NCI-H460 (cell line): Measurements from ENCODE around the gene GDNF. TPM values are rescaled to one million over a fixed set of nuclear protein-coding genes. Genes with fewer than 3 reads are reported as not detected.
"Not testable (repeated sequence)": the region's sequence is repeated elsewhere in the genome, so short reads cannot be mapped to it uniquely, and the experiment has no call there.

Experiments
- DNase-seq: peaks from one replicate; pipeline ENCODE4 v3.0.0-alpha.2; 2016; ENCODE audit warnings: low read depth; ENCODE audit errors: extremely low read depth
- total RNA-seq: library from RNA; depleted of rRNA; stranded (reverse); fragments of >200 nt; shearing (Covaris generic); gene quantifications from 2 replicates; pipeline ENCODE4 v1.2.3, GENCODE V29; 2014

GDNF gene
- total RNA-seq, 1 experiment from 2014 or later: not detected

DNA sequence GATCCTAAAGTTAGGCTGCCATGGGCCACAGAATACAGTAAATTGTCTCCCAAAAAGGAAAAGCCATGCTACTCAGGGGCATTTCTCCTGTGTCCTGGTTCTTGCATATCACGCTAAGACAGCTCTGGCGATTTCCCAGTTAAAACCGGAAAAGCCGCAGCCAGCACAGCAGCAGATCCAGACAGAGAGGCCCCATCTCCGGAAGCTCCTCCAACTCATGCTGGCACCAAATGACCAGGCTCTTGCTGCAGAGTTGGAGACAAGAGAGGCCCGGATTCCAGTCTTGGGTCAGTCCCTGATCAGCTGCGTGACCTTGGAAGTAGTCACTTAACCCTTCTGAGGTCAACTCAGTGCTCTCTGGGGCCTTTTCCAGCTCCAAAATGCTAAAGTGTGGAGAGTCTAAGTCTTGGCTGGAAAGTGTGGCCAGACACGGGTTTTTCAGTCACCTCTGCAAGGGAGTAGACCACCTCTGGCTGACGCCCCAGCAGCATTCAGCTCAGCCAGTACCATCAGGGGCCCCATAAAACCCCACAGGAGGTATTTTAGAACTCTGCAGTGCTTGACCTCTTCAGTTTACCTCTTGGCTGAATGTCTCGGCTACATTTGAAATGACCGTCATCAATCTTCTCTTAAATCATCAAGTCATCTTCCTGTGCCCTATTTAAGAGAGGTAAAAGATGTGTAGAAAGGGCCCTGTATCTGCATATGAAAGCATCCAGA is 16.2 kb downstream of the GDNF start:
- no peak for DNase-seq

DNA sequence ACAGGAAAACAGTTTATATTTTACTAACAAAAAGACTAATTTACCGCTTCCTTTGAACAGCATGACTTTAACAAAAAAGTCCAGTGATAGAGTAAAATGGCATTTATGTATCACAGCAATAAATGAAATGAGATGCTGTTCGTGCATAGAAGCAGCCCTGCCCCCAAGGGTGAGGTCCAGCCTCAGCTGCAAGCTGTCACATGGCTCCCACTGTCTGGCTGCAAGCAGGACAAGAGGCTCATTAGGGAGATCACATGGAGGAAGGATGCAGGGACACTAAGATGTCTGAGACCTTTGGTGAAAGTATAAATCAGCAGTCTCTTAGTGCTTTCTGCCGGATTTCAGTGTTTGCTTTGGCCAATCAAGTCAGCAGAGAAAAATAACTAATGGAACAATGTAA is 23.0 kb downstream of the GDNF start:
- DNase-seq: no peak

- no peak for DNase-seq
Observed at GRCh38 chr5:37816331-37816730, 23.5 kb downstream of the GDNF start.

DNA sequence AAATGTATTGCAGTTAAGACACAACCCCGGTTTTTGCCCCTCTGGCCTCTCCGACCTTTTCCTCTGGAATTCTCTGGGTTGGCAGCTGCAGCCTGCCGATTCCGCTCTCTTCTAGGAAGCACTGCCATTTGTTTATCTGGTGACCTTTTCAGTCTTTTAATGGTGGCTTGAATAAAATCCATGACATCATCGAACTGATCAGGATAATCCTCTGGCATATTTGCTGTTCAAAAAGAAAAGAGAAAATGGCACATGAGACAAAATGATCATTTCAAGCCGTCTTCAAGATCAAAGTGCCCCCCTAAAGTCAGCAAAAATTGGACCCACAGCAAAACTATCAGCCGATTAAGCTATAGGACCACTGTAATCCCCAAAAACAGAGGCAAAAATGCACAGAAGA is 23.9 kb downstream of the GDNF start:
- no peak for DNase-seq

GRCh38 chr5:37814699-37815098 is 25.1 kb downstream of the GDNF start:
- no peak for DNase-seq

DNA sequence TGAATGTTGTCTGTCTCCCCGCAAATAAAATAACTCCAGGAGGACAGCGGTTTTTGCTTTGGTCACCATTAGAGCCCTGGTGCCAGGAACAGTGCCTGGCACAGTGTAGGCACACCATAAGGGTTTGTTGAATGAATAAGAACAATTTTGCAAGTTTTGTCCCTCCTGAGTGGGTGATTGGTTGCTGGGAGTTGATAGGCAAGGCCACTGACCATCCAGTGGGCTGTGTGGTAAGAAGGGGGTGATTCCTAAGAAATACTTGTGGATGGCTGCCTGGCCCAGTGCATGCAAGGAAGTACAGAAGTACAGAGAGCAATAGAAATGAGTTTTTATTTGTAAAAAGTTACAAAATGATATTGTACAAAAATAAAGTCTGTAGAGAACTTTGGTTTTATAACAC is 27.5 kb downstream of the GDNF start:
- DNase-seq: no peak

- no peak for DNase-seq
Observed at GRCh38 chr5:37811866-37812265, 28.0 kb downstream of the GDNF start.

- no peak for DNase-seq
Observed at GRCh38 chr5:37810311-37810710, 29.5 kb downstream of the GDNF start.

GRCh38 chr5:37808945-37809344 is 30.9 kb downstream of the GDNF start:
- DNase-seq: no peak

- no peak for DNase-seq
Observed at GRCh38 chr5:37807621-37808301, 32.1 kb downstream of the GDNF start.

DNA sequence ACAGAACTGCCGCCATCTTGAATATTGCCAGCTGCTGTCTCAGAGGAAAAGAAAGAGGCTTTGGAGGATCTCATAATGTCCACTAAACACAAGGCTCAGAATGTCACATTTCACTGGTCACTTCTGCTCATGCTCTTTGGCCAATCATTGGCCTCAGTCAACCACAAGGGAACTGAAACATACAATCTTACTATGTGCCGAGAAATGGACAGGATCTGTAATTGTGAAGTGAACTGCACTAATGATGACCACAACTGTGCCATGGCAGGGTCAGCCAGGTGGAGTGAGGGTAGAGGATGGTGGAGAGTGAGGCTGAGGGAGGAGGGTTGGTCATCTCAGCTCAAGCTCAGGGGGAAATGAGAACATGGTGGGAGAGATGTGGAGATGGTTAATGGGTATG is 32.8 kb downstream of the GDNF start:
- DNase-seq: no peak

- no peak for DNase-seq
Observed at GRCh38 chr5:37806476-37806875, 33.4 kb downstream of the GDNF start.

GRCh38 chr5:37806016-37806415 is 33.8 kb downstream of the GDNF start:
- no peak for DNase-seq

DNA sequence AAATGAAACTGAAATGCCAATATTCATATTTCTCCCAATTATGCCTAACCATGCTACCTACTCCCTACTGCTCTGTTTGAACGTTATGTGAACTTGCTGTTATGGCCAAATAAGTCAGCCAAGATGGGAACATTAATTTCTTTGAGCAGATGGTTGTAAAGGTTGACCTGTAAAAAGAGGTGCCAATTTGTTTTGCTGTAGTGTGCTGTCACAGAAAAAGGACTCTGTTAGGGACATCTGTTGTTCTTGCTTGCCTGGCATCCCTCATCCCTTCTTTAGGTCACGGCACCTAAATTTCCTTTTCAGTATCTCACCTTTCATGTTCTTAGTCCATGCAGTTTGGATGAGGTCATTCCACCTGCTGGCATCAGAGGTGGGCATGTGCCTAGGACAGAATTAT is 35.4 kb downstream of the GDNF start:
- no peak for DNase-seq

DNA sequence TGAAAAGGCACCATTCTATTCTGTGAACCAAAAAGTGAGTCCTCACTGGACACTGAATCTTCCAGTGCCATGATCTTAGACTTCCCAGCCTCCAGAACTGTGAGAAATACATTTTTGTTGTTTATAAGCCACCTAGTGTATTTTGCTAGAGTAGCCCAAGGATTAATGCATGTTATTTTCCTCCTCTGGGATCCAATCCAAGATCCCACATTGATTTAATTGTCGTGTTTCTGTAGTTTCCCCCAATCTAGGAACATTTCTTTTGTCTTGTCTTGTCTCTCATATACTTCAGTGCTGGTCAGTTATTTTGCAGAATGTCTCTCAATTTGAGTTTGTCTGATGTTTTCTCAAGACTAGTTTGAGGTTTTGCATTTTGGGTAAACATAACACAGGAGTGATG is 36.4 kb downstream of the GDNF start:
- no peak for DNase-seq

DNA sequence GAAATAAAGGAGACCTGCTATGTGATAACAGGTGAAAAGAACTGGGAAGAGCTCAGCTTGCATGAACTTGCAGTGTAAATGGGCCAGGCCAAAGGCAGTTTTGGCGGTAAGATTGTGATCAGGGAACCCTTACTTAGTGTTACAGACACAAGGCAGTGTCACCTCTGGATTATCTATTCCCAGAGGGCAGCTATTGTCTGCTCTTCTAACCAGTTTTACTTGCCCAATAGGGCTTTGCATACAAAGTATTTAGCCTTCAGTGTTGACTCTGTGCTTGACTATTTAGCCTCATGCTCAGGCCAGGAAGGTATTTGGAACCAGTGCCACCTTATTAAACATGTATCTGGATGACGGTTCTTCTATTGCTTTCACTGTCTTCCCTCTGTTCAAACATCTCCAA is 38.3 kb downstream of the GDNF start:
- no peak for DNase-seq

GRCh38 chr5:37799865-37800421 is 39.9 kb downstream of the GDNF start:
- DNase-seq: no peak

- DNase-seq: not testable (repeated sequence)
Observed at GRCh38 chr5:37796435-37796834, 43.4 kb downstream of the GDNF start.

DNA sequence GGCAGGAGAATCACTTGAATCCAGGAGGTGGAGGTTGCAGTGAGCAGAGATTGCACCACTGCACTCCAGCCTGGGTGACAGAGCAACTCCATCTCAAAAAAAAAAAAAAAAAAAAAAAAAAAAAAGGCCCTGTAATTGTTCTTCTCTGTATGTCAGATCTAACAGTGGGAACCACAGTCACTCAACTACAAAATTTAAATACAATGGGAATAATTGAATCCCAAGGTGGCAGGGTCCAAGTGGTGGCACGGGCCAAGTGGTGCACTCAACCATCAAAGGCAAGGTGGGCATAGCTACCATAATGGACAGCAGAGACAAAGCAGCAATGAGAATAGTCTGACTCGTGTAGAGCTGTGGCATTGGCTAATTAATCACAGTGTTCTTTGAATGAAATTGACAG is 44.5 kb downstream of the GDNF start:
- DNase-seq: not testable (repeated sequence)

- no peak for DNase-seq
Observed at GRCh38 chr5:37792975-37793631, 46.7 kb downstream of the GDNF start.

DNA sequence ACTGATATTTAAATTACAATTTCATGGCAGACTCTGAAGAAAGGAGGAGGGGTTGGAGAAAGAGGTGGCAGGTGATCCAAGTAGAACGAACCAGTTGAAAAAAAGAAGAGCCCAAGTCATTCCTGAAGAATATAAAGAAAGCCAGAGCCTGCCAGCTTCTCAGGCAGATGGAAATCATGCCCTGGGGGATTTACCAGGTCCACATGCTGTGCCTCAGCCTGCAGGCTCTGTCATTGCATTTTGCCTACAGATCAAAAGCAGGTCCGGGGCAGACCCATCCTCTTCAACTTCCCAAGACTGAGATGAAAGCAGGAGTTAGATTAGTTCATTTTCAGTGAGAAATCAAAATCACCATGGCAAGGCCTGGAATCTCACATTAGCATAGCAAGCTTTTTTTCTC is 48.5 kb downstream of the GDNF start:
- no peak for DNase-seq

- no peak for DNase-seq
Observed at GRCh38 chr5:37789991-37790390, 49.9 kb downstream of the GDNF start.
